ENCODE results near the gene NCAPG2. TPM values are rescaled to one million over a fixed set of nuclear protein-coding genes. Genes with fewer than 3 reads are reported as not detected.
"Not testable (repeated sequence)": the region's sequence is repeated elsewhere in the genome, so short reads cannot be mapped to it uniquely, and the experiment has no call there.

The NCAPG2 gene
- total RNA-seq, 2 donors from 2014 or later, result 129 to 205 TPM

- Mint-ChIP-seq H3K36me3 (peaks cover 34 to 71% of the 10 kb centered on the region in 2 donors), H3K27ac (no peak overlapping the region), H3K9me3 (no peaks in the 10 kb centered on the region)
- ATAC-seq, result no peak
- no peak for DNase-seq (ENCODE audit: low spot score in 2 of 2)
These were observed 5.3 kb downstream of the NCAPG2 start for GRCh38 chr7:158699341-158699740.

- peaks cover 34 to 73% of the 10 kb centered on the region in 2 donors for H3K36me3 Mint-ChIP-seq
- no peak for DNase-seq (ENCODE audit: low spot score in 2 of 2)
- H3K27ac Mint-ChIP-seq, result no peak overlapping the region
- no peaks in the 10 kb centered on the region for H3K9me3 Mint-ChIP-seq
- no peak for ATAC-seq
These were observed 5.9 kb downstream of the NCAPG2 start for GRCh38 chr7:158698657-158699195.

- not testable (repeated sequence) for DNase-seq (ENCODE audit: low spot score in 2 of 2); ATAC-seq; H3K9me3 Mint-ChIP-seq
- Mint-ChIP-seq H3K27ac (peak overlapping the region in 1 of 2 donors; percentile 22), H3K36me3 (peaks cover 24 to 70% of the 10 kb centered on the region in 2 donors)
These were observed 7.0 kb downstream of the NCAPG2 start for GRCh38 chr7:158697597-158697996.

- H3K9me3 Mint-ChIP-seq, result no peaks in the 10 kb centered on the region
- H3K36me3 Mint-ChIP-seq, result peaks cover 15 to 54% of the 10 kb centered on the region in 2 donors
- H3K27ac Mint-ChIP-seq, result no peak overlapping the region
- DNase-seq (ENCODE audit: low spot score in 2 of 2), result no peak
- ATAC-seq, result peak; percentile 34 to 63
These were observed 8.7 kb downstream of the NCAPG2 start for GRCh38 chr7:158695726-158696452.

- Mint-ChIP-seq H3K9me3 (no peaks in the 10 kb centered on the region), H3K27ac (no peak overlapping the region), H3K36me3 (peaks cover 13 to 49% of the 10 kb centered on the region in 2 donors)
- no peak for DNase-seq (ENCODE audit: low spot score in 2 of 2)
- peak in 1 of 2 donors; percentile 11 for ATAC-seq
These were observed 9.5 kb downstream of the NCAPG2 start for GRCh38 chr7:158695056-158695455.

- DNase-seq (ENCODE audit: low spot score in 2 of 2) (no peak), ATAC-seq (no peak)
- H3K36me3 Mint-ChIP-seq, result peaks cover 13 to 48% of the 10 kb centered on the region in 2 donors
- no peak overlapping the region for H3K27ac Mint-ChIP-seq
- no peaks in the 10 kb centered on the region for H3K9me3 Mint-ChIP-seq
These were observed 10.0 kb downstream of the NCAPG2 start for GRCh38 chr7:158694650-158695049.

- Mint-ChIP-seq H3K36me3 (peaks cover 15 to 47% of the 10 kb centered on the region in 2 donors), H3K9me3 (no peaks in the 10 kb centered on the region), H3K27ac (no peak overlapping the region)
- DNase-seq (ENCODE audit: low spot score in 2 of 2) (no peak), ATAC-seq (no peak)
These were observed 15.1 kb downstream of the NCAPG2 start for GRCh38 chr7:158689488-158689887.

GRCh38 chr7:158687406-158687805, 17.2 kb downstream of the NCAPG2 start:
- ATAC-seq (peak in 1 of 2 donors; percentile 26), DNase-seq (ENCODE audit: low spot score in 2 of 2) (no peak)
- H3K27ac Mint-ChIP-seq, result no peak overlapping the region
- peaks cover 26 to 48% of the 10 kb centered on the region in 2 donors for H3K36me3 Mint-ChIP-seq
- no peaks in the 10 kb centered on the region for H3K9me3 Mint-ChIP-seq

- ATAC-seq (no peak), DNase-seq (ENCODE audit: low spot score in 2 of 2) (no peak)
- Mint-ChIP-seq H3K27ac (no peak overlapping the region), H3K9me3 (no peaks in the 10 kb centered on the region), H3K36me3 (peaks cover 26 to 48% of the 10 kb centered on the region in 2 donors)
These were observed 18.9 kb downstream of the NCAPG2 start for GRCh38 chr7:158685693-158686092.

- no peak overlapping the region for H3K27ac Mint-ChIP-seq
- ATAC-seq (no peak), DNase-seq (ENCODE audit: low spot score in 2 of 2) (no peak)
- H3K9me3 Mint-ChIP-seq, result no peaks in the 10 kb centered on the region
- H3K36me3 Mint-ChIP-seq, result peaks cover 31 to 54% of the 10 kb centered on the region in 2 donors
These were observed 20.3 kb downstream of the NCAPG2 start for GRCh38 chr7:158684329-158684728.

GRCh38 chr7:158683541-158683940, 21.1 kb downstream of the NCAPG2 start:
- no peak overlapping the region for H3K27ac Mint-ChIP-seq
- peaks cover 31 to 51% of the 10 kb centered on the region in 2 donors for H3K36me3 Mint-ChIP-seq
- DNase-seq (ENCODE audit: low spot score in 2 of 2) (no peak), ATAC-seq (no peak)
- H3K9me3 Mint-ChIP-seq, result no peaks in the 10 kb centered on the region

- H3K36me3 Mint-ChIP-seq, result peaks cover 23 to 40% of the 10 kb centered on the region in 2 donors
- H3K9me3 Mint-ChIP-seq, result no peaks in the 10 kb centered on the region
- no peak overlapping the region for H3K27ac Mint-ChIP-seq
- no peak for DNase-seq (ENCODE audit: low spot score in 2 of 2)
- no peak for ATAC-seq
These were observed 22.1 kb downstream of the NCAPG2 start for GRCh38 chr7:158682456-158682855.

GRCh38 chr7:158680754-158681153, 23.9 kb downstream of the NCAPG2 start:
- Mint-ChIP-seq H3K27ac (no peak overlapping the region), H3K36me3 (peaks cover 33 to 36% of the 10 kb centered on the region in 2 donors), H3K9me3 (no peaks in the 10 kb centered on the region)
- ATAC-seq (no peak), DNase-seq (ENCODE audit: low spot score in 2 of 2) (no peak)

GRCh38 chr7:158676906-158677305, 27.7 kb downstream of the NCAPG2 start:
- Mint-ChIP-seq H3K27ac (no peak overlapping the region), H3K9me3 (no peaks in the 10 kb centered on the region), H3K36me3 (peaks cover 40 to 46% of the 10 kb centered on the region in 2 donors)
- ATAC-seq (peak; percentile 37 to 50), DNase-seq (ENCODE audit: low spot score in 2 of 2) (no peak)

- H3K27ac Mint-ChIP-seq, result no peak overlapping the region
- DNase-seq (ENCODE audit: low spot score in 2 of 2) (no peak), ATAC-seq (no peak)
- H3K9me3 Mint-ChIP-seq, result no peaks in the 10 kb centered on the region
- H3K36me3 Mint-ChIP-seq, result peaks cover 46 to 52% of the 10 kb centered on the region in 2 donors
These were observed 28.3 kb downstream of the NCAPG2 start for GRCh38 chr7:158676171-158676840.

- H3K36me3 Mint-ChIP-seq, result peaks cover 39 to 41% of the 10 kb centered on the region in 2 donors
- no peaks in the 10 kb centered on the region for H3K9me3 Mint-ChIP-seq
- H3K27ac Mint-ChIP-seq, result peak overlapping the region in 1 of 2 donors; percentile 50
- ATAC-seq (peak in 1 of 2 donors; percentile 16), DNase-seq (ENCODE audit: low spot score in 2 of 2) (no peak)
These were observed 31.6 kb downstream of the NCAPG2 start for GRCh38 chr7:158672975-158673374.

- H3K36me3 Mint-ChIP-seq, result peaks cover 31 to 37% of the 10 kb centered on the region in 2 donors
- H3K9me3 Mint-ChIP-seq; DNase-seq (ENCODE audit: low spot score in 2 of 2); H3K27ac Mint-ChIP-seq; ATAC-seq: not testable (repeated sequence)
These were observed 36.5 kb downstream of the NCAPG2 start for GRCh38 chr7:158668086-158668485.
